A549 (cell line): ENCODE measurements around the gene BFSP1. TPM values are rescaled to one million over a fixed set of nuclear protein-coding genes. Genes with fewer than 3 reads are reported as not detected.

Experiments
- ATAC-seq, 2 experiments: fragments of 200-7000 bp in 1 of 2; fragments of >200 bp in 1 of 2; cut with Nextera tagmentation in 1 of 2; cut with Tn5 transposase in 1 of 2; 3 replicates each; pipeline versions ENCODE4 v1.8.0 to v1.9.1; 2018 to 2020; ENCODE audit warnings: mild to moderate bottlenecking in 1 of 2, moderate library complexity in 1 of 2
- CTCF ChIA-PET: fragments of 300-600 bp; sonication (Branson Sonifier 250); formaldehyde crosslinking; extraction: SDS; loops from one replicate; lab custom pipeline; 2021; ENCODE audit warnings: antibody characterized with exemption, inconsistent platforms; lab: Yijun Ruan, JAX
- POLR2A ChIA-PET: fragments of 350-600 bp; formaldehyde crosslinking; extraction: SDS; loops from one replicate; lab custom pipeline; 2021; ENCODE audit warnings: antibody characterized with exemption, inconsistent platforms; lab: Yijun Ruan, JAX
- DNase-seq, 2 experiments: peaks; one replicate each; pipeline versions ENCODE4 v3.0.0 to v3.0.0-alpha.2; 2011 to 2016; ENCODE audit warnings: low read depth in 1 of 2, low spot score in 1 of 2
- FAIRE-seq: peaks from 2 replicates; lab custom pipeline; 2011; peaks lifted over from hg19 to GRCh38; lab: Jason Lieb, UNC
- H3K27ac ChIP-seq, 2 experiments: fragments of >200 bp; sonication (Bioruptor Twin); formaldehyde crosslinking; 3 replicates each; pipeline ENCODE4 v1.5.1; 2016 to 2017
- H3K4me1 ChIP-seq: fragments of >200 bp; sonication (Bioruptor Twin); formaldehyde crosslinking; 3 replicates; pipeline ENCODE4 v1.6.1; 2016
- H3K4me2 ChIP-seq: fragments of >200 bp; sonication (Bioruptor Twin); formaldehyde crosslinking; 3 replicates; pipeline ENCODE4 v1.6.1; 2016
- H3K4me3 ChIP-seq: fragments of >200 bp; sonication (Bioruptor Twin); formaldehyde crosslinking; 3 replicates; pipeline ENCODE4 v1.5.1; 2016
- H3K9me3 ChIP-seq: fragments of >200 bp; sonication (Bioruptor Twin); formaldehyde crosslinking; 3 replicates; pipeline ENCODE4 v1.6.1; 2016
- BCL3 ChIP-seq: fragments of >200 bp; sonication (Bioruptor Twin); formaldehyde crosslinking; IDR thresholded peaks from 3 replicates; pipeline ENCODE4 v1.6.1; 2016
- BHLHE40 ChIP-seq: IDR thresholded peaks from 2 replicates; pipeline ENCODE4 v1.6.1; 2012; ENCODE audit warnings: low read depth, low read length, inconsistent platforms
- CEBPB ChIP-seq, 2 experiments: fragments of >200 bp in 1 of 2; sonication (Bioruptor Twin) in 1 of 2; formaldehyde crosslinking in 1 of 2; IDR thresholded peaks; 2 replicates each; pipeline ENCODE4 v1.6.1; 2012 to 2016
- CHD2 ChIP-seq: fragments of 150-350 bp; IDR thresholded peaks from 2 replicates; pipeline ENCODE4 v1.6.1; 2014; ENCODE audit warnings: low read length; ENCODE audit not compliant: partially characterized antibody
- ELK1 ChIP-seq: fragments of 150-350 bp; IDR thresholded peaks from 2 replicates; pipeline ENCODE4 v1.6.1; 2014; ENCODE audit warnings: low read depth, mild to moderate bottlenecking, low read length
- EP300 ChIP-seq, 2 experiments: fragments of >200 bp; sonication (Bioruptor Twin); formaldehyde crosslinking; IDR thresholded peaks; 2 replicates in 1 of 2; 3 replicates in 1 of 2; pipeline ENCODE4 v1.6.1; 2016 to 2017
- FOSB ChIP-seq: fragments of 250-450 bp; sonication (Bioruptor Pico); IDR thresholded peaks from 2 replicates; pipeline ENCODE4 v1.5.0; 2020; ENCODE audit warnings: mild to moderate bottlenecking, moderate library complexity
- HES2 ChIP-seq: fragments of >200 bp; sonication (Bioruptor Twin); formaldehyde crosslinking; IDR thresholded peaks from 2 replicates; pipeline ENCODE4 v1.6.1; 2016
- HEYL ChIP-seq: fragments of 250-450 bp; sonication (Bioruptor Pico); IDR thresholded peaks from 2 replicates; pipeline ENCODE4 v1.8.0; 2021; ENCODE audit warnings: mild to moderate bottlenecking, moderate library complexity
- HMGXB4 ChIP-seq: fragments of 250-450 bp; sonication (Bioruptor Pico); IDR thresholded peaks from 2 replicates; pipeline ENCODE4 v1.5.0; 2021; ENCODE audit warnings: mild to moderate bottlenecking, moderate library complexity, borderline replicate concordance
- HOXA7 ChIP-seq: fragments of 250-450 bp; sonication (Bioruptor Pico); IDR thresholded peaks from 2 replicates; pipeline ENCODE4 v1.5.0; 2020; ENCODE audit warnings: mild to moderate bottlenecking, moderate library complexity
- JUNB ChIP-seq: fragments of >200 bp; sonication (Bioruptor Twin); formaldehyde crosslinking; IDR thresholded peaks from 2 replicates; pipeline ENCODE4 v1.6.1; 2016
- KDM1A ChIP-seq: fragments of 200-600 bp; sonication (generic); IDR thresholded peaks from 2 replicates; pipeline ENCODE4 v1.6.1; 2016; ENCODE audit warnings: low read depth, mild to moderate bottlenecking
- NR3C1 ChIP-seq: fragments of >200 bp; sonication (Bioruptor Twin); formaldehyde crosslinking; IDR thresholded peaks from 3 replicates; pipeline ENCODE4 v1.6.1; 2017
- PBX3 ChIP-seq: IDR thresholded peaks from 2 replicates; pipeline ENCODE4 v1.6.1; 2012
- RFX5 ChIP-seq: fragments of 450-650 bp; IDR thresholded peaks from 2 replicates; pipeline ENCODE4 v1.7.1; 2014; ENCODE audit warnings: antibody characterized with exemption, mild to moderate bottlenecking, moderate library complexity
- RNF2 ChIP-seq: fragments of 200-600 bp; sonication (generic); IDR thresholded peaks from 2 replicates; pipeline ENCODE4 v1.6.1; 2016; ENCODE audit warnings: low read depth, mild to moderate bottlenecking, antibody characterized with exemption, moderate library complexity, borderline replicate concordance
- USF2 ChIP-seq: fragments of 450-650 bp; IDR thresholded peaks from 2 replicates; pipeline ENCODE4 v1.6.1; 2014; ENCODE audit warnings: antibody characterized with exemption
- ZFP36 ChIP-seq: fragments of 450-650 bp; IDR thresholded peaks from 2 replicates; pipeline ENCODE4 v1.6.1; 2014; ENCODE audit warnings: borderline replicate concordance; ENCODE audit not compliant: partially characterized antibody
- WGBS: methylation state at CpG from one replicate; pipeline ENCODE4 v1.1.6; 2017; ENCODE audit errors: missing lambda C conversion rate; 5-methylcytosine and 5-hydroxymethylcytosine counted together
- polyA plus RNA-seq, 4 experiments: library from polyadenylated mRNA; depleted of rRNA in 3 of 4; stranded (reverse); fragments of >200 nt; fragmentation: RNase III in 1 of 4; extraction: RNeasy Plus Mini Kit Qiagen cat#74134 plus additional on column Dnase treatment in 1 of 4; gene quantifications; 2 replicates in 3 of 4; 3 replicates in 1 of 4; pipeline ENCODE4 v1.2.3, GENCODE V29; 2011 to 2017

Gene BFSP1
- polyA plus RNA-seq, 2 of the 4 experiments (the other 2 are of a cell fraction): 7.2 to 8.3 TPM

- no peak for TF ChIP-seq PBX3
These were observed 23.9 kb upstream of the BFSP1 start (continued) for GRCh38 chr20:17555106-17555505.

GRCh38 chr20:17549131-17549530 is 18.0 kb upstream of the BFSP1 start:
- no peak for DNase-seq
- 88% methylated on average over 4 of the region's 4 CpGs for WGBS
- Histone ChIP-seq H3K4me1 (no peaks in the 10 kb centered on the region), H3K27ac (no peak overlapping the region), H3K4me2 (no peak overlapping the region), H3K4me3 (no peak overlapping the region), H3K9me3 (no peaks in the 10 kb centered on the region)
- ChIA-PET POLR2A (no interaction called here), CTCF (no interaction called here)
- ATAC-seq: no peak
- no peak for TF ChIP-seq ELK1
- no peak for TF ChIP-seq BCL3
- no peak for TF ChIP-seq CHD2
- FAIRE-seq: no peak

GRCh38 chr20:17545127-17545526 is 13.9 kb upstream of the BFSP1 start:
- CTCF ChIA-PET: interaction anchor here (0.6 to 21.9 kb wide), 11 partner anchors 8 to 104 kb away, joined by 3 to 501 read pairs (median 3); partner anchors contain the start of genes BFSP1 and DSTN
- H3K9me3 ChIP-seq: no peaks in the 10 kb centered on the region
- DNase-seq: no peak
- 82% methylated on average over 4 of the region's 4 CpGs for WGBS
- peaks cover 12% of the 10 kb centered on the region for H3K4me1 ChIP-seq
- no peak for TF ChIP-seq RNF2
- no peak for TF ChIP-seq PBX3
- TF ChIP-seq RFX5: no peak
- TF ChIP-seq HES2: no peak
- TF ChIP-seq ELK1: no peak
- no peak for TF ChIP-seq EP300 (IDR thresholded peaks at IDR 0.05)
- no peak for FAIRE-seq
- no peak overlapping the region for H3K4me2 ChIP-seq
- no peak overlapping the region for H3K4me3 ChIP-seq
- no peak overlapping the region for H3K27ac ChIP-seq
- ATAC-seq: no peak
- POLR2A ChIA-PET: no interaction called here

GRCh38 chr20:17543531-17544131 is 12.5 kb upstream of the BFSP1 start:
- Histone ChIP-seq H3K4me3 (no peak overlapping the region), H3K4me2 (no peak overlapping the region), H3K4me1 (peaks cover 19% of the 10 kb centered on the region), H3K27ac (no peak overlapping the region), H3K9me3 (no peaks in the 10 kb centered on the region)
- CTCF ChIA-PET: interaction anchor here (0.6 to 21.9 kb wide), 8 partner anchors 19 to 105 kb away, joined by 3 to 501 read pairs (median 6); partner anchors contain the start of gene DSTN
- 87% methylated on average over 5 of the region's 5 CpGs for WGBS
- FAIRE-seq (no peak), ATAC-seq (no peak), DNase-seq (no peak)
- POLR2A ChIA-PET: interaction anchor here (1.9 to 3.4 kb wide), 2 partner anchors 14 to 26 kb away, joined by 4 to 20 read pairs; partner anchors contain the start of gene DSTN
- TF ChIP-seq FOSB (CRISPR knock-in tag) (no peak), BCL3 (no peak), HMGXB4 (CRISPR knock-in tag) (no peak), JUNB (no peak), KDM1A (no peak), HEYL (CRISPR knock-in tag) (no peak), CEBPB (IDR thresholded peaks at IDR 0.05) (no peak), BHLHE40 (no peak), USF2 (no peak), EP300 (IDR thresholded peaks at IDR 0.05) (no peak), ZFP36 (no peak), NR3C1 (no peak), HOXA7 (CRISPR knock-in tag) (no peak)
